ENCODE results near the gene GLRX5.
A peak's percentile ranks its signal among the peaks of the same experiment; 100 is the strongest.

GLRX5 gene

GRCh38 chr14:95510804-95511203 is 24.0 kb upstream of the GLRX5 start:
- DNase-seq (ENCODE audit: low read depth) = no peak
- TF ChIP-seq CTCF (IDR thresholded peaks at IDR 0.05; ENCODE audit: low read depth, low read length, missing control alignments) = no peak
- H3K4me3 ChIP-seq (ENCODE audit: low read depth, low read length) = no peak overlapping the region

GRCh38 chr14:95511687-95512086 is 23.2 kb upstream of the GLRX5 start:
- DNase-seq (ENCODE audit: low read depth) = no peak
- TF ChIP-seq CTCF (IDR thresholded peaks at IDR 0.05; ENCODE audit: low read depth, low read length, missing control alignments) = no peak
- no peak overlapping the region for H3K4me3 ChIP-seq (ENCODE audit: low read depth, low read length)

- no peak for TF ChIP-seq CTCF (IDR thresholded peaks at IDR 0.05; ENCODE audit: low read depth, low read length, missing control alignments)
- H3K4me3 ChIP-seq (ENCODE audit: low read depth, low read length) = peak overlapping the region; percentile 17; the same call in 1 of the 2 replicates
- no peak for DNase-seq (ENCODE audit: low read depth)
These were observed 21.6 kb upstream of the GLRX5 start for GRCh38 chr14:95513291-95513690.

- TF ChIP-seq CTCF (IDR thresholded peaks at IDR 0.05; ENCODE audit: low read depth, low read length, missing control alignments) = no peak
- H3K4me3 ChIP-seq (ENCODE audit: low read depth, low read length) = peak overlapping the region; percentile 66
- no peak for DNase-seq (ENCODE audit: low read depth)
These were observed 20.4 kb upstream of the GLRX5 start for GRCh38 chr14:95514131-95515079.

GRCh38 chr14:95515080-95515489 is 19.8 kb upstream of the GLRX5 start:
- TF ChIP-seq CTCF (IDR thresholded peaks at IDR 0.05; ENCODE audit: low read depth, low read length, missing control alignments) = no peak
- DNase-seq (ENCODE audit: low read depth) = no peak

GRCh38 chr14:95515596-95516552 is 19.0 kb upstream of the GLRX5 start:
- peak; percentile 84 for DNase-seq (ENCODE audit: low read depth)
- TF ChIP-seq CTCF (IDR thresholded peaks at IDR 0.05; ENCODE audit: low read depth, low read length, missing control alignments) = peak; percentile 48
- H3K4me3 ChIP-seq (ENCODE audit: low read depth, low read length) = peak overlapping the region; percentile 66

More at GRCh38 chr14:95515080-95515489, 19.8 kb upstream of the GLRX5 start:
- H3K4me3 ChIP-seq (ENCODE audit: low read depth, low read length) = peak overlapping the region; percentile 66
